NB4 (cell line): Measurements from ENCODE around the gene MT1M.

ENCODE experiments used
- MAX ChIP-seq: IDR thresholded peaks from 2 replicates; pipeline ENCODE4 v1.6.1; 2011; ENCODE audit warnings: low read depth, low read length
- POLR2A ChIP-seq: IDR thresholded peaks from 2 replicates; pipeline ENCODE4 v1.6.1; 2011; ENCODE audit warnings: mild to moderate bottlenecking; ENCODE audit not compliant: insufficient read length; ENCODE audit errors: extremely low read depth
- TF ChIP-seq, protein P1 (sequence below): IDR thresholded peaks from one replicate; pipeline ENCODE4 v1.5.1; 2012; ENCODE audit warnings: low read depth, low read length

DNA sequence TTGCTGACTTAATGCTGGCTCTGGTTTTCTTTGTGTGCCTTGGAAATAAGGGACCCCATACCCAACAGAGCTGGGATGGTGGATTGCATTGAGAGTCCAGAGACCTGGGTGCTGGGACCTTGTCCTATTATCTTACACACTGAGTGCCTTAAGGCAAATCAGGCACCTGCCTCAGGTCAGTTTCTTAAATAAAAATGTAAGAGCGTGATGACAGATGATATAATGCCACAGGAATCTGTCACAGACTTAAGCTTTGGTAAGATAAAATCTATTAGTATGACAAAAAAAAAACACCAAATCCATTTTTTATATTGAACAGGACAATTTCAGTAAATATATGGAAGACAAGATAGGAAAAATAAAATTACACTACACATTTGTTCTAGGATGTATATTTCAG is 7.6 kb downstream of the MT1M start:
- TF ChIP-seq, protein P1, sequence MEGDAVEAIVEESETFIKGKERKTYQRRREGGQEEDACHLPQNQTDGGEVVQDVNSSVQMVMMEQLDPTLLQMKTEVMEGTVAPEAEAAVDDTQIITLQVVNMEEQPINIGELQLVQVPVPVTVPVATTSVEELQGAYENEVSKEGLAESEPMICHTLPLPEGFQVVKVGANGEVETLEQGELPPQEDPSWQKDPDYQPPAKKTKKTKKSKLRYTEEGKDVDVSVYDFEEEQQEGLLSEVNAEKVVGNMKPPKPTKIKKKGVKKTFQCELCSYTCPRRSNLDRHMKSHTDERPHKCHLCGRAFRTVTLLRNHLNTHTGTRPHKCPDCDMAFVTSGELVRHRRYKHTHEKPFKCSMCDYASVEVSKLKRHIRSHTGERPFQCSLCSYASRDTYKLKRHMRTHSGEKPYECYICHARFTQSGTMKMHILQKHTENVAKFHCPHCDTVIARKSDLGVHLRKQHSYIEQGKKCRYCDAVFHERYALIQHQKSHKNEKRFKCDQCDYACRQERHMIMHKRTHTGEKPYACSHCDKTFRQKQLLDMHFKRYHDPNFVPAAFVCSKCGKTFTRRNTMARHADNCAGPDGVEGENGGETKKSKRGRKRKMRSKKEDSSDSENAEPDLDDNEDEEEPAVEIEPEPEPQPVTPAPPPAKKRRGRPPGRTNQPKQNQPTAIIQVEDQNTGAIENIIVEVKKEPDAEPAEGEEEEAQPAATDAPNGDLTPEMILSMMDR, result no peak
- TF ChIP-seq POLR2A (no peak), MAX (no peak)
